CD4-positive, alpha-beta T cell treated with Interleukin-1 beta for 1 hour (primary cell): Measurements from ENCODE around the gene CELF4.

ENCODE experiments used
- DNase-seq, 2 donors: peaks; one replicate each; pipeline ENCODE4 v3.0.0-alpha.2; 2020 to 2022

CELF4 gene

DNA sequence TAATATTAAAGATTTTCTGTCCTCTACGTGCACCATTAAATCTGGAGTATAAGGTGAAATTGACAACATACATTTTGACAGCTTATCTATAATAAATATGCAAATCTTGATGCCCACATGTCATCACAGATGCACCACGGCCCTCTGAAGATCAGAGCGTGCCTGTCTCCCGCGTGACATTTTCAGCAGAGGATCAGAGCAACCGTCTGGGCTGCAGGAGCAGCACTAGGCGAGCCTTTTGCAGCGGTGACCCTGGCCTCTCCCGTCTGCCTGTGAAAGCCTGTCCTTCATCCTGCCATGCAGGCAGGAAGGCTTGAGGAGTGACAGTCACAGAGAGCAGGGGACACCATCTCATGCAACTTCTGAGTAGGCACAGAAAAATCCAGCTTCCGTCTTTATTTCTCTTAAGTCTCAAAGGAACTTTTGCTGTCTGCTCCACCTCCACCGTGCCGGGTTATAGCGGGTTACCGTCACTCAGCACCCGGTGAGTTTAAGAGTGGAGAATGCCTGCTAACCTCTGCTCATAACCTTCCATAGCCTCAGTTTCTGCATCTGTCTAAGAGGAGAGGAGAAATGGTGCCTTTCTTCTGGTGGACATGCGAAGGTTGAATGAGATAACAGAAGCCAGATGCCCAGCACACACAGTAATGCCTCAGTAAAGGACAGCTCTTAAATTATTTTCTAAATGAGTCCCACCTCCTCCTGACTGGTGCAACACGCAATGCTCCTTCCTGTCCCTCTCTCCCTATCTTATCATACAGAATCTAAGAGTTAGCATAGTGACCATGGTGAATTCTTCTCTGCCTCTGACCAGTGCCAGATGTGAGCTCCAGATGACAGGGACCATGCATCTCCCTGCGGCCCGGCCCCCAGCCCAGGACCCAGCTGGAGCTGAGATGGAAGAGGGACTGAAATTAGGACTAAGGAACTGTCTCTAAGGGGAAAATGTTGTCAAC lies 43.8 kb downstream of the CELF4 start:
- no peak for DNase-seq

GRCh38 chr18:37520508-37520907 lies 45.1 kb downstream of the CELF4 start:
- DNase-seq: no peak

DNA sequence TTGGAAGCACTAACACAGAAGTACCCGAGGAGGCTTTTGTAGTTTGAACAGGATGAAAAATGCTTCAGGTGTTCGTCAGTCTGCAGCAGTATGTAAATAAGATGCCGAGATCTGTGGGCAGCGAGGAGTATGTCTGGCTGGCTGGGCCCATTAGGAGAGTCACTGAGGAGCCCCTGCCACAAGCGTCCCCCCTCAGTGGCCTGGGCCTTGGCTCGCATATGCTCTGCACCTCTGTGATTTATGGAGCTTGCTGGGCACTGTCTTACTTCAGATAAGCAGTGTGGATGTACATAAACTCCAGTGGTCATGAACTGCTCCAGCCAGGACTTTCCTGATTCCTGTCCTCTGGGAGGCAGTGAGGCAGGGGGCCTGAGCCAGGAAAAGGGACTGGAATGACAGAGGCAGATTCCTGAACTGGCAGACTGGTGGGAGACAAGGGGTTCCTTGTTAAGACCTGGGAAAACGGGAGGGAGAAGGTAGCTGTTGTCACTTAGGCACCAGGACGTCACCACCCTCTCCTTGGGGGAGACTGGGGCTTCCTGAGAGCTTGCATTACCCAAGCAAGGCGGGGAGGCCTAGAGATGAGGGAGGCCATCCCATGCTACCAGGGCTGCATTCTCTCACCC lies 46.0 kb downstream of the CELF4 start:
- DNase-seq: no peak

DNA sequence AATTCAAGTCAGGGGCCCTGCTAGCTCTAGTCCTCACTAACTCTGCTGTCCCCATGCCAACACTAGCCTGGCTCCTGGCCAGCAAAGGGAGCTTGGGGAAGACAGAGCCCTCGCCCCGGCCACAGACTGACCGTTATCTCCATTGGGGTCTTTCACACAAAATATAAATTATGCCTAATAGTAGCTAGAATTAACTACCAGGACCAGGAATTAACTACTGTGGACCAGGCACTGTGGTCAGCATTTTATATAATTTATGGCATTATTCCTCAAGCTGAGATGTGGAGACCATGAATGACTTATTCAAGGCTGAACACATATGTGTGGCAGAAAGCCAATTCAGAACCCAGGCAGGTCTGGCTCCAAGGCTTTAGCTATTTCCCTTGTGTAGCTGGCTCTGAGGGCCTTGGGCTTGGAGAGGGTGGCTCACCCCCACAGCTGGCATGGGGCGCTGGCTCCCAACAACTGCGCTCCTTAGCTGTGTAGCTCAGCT lies 49.2 kb downstream of the CELF4 start:
- DNase-seq: no peak

DNA sequence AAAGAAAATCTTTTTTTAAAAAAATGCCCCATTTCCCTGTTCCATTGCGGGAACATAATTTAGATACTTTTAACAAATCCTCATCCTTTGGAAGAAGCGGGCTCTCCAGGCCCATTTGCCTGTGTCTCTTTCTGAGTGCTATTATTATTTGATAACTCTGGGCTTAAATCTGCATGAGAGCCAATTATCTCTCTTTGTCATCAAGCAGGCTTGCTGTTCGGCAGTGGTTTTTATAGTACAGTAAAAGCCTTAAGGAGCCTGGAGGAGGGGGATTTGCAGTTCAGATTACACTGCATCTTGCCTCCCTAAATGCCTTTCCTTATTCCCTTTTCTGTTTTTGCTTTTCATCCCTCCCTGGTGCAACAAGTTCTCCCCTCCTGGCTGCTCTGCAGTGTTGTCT lies 50.6 kb downstream of the CELF4 start:
- DNase-seq: no peak

- DNase-seq: no peak
Observed at GRCh38 chr18:37512400-37512799, 53.2 kb downstream of the CELF4 start.

- DNase-seq: no peak
Observed at GRCh38 chr18:37511721-37512298, 53.8 kb downstream of the CELF4 start.

- no peak for DNase-seq
Observed at GRCh38 chr18:37509600-37509999, 56.0 kb downstream of the CELF4 start.

DNA sequence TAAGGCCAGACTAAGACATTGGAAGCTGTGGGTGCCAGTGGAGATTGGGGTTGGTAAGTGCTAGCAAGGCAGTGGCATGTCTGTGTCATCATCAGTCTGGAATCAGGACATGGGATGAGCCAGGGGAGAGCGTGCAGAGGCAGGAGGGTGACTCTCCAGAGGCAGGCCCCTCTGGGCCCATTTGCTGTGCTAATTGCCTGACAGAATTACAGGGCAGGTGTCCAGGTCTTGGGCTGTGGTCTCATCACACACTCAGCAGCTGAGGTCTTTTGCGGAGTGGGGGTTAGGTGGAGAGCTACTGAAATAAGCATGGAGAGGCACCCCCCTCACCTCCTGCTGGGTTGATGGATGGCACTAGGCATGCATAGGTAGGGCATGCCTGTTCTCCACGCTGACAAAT lies 57.4 kb downstream of the CELF4 start:
- no peak for DNase-seq

GRCh38 chr18:37507239-37507638 lies 58.4 kb downstream of the CELF4 start:
- DNase-seq: no peak

DNA sequence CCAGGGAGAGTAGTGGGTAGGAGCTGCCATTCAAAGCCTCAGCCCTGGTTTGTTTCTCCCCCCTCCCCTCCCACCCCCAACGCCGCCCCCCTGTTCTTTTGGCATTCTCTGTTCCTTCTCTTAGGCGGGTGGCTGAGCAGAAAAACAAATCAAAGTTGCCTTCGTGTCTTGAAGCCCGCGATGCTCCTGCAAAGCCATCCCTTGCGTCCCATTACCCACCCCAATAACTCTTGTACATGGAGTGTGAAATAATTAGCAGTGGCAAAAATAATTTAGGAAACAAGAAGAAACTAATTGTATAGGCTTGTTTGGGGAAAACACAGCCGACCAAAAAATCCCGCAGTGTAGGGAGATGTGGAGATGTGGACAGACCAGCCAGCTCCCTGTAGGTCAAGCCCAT lies 59.6 kb downstream of the CELF4 start:
- no peak for DNase-seq

- DNase-seq: no peak
Observed at GRCh38 chr18:37505321-37505720, 60.3 kb downstream of the CELF4 start.

- DNase-seq: no peak
Observed at GRCh38 chr18:37502601-37503000, 63.0 kb downstream of the CELF4 start.

DNA sequence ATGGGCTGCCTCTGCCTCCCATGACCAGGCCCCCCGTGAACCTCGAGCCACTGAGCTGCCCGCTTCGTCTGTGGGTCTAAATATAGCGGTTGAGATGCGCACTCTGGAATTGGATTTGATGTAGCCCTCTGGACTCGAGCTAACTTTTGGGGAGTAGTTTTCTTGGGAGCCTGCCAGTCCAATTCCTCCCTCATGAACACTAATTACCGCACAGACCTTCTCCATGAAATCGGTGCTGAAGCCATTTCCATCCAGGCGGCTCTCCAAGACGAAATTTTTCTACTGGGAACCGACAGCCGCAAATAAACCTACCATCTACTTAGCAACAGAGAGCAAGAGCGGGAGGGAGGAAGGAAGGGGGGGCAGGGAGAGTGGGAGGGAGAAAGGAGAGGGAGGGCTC lies 63.6 kb downstream of the CELF4 start:
- no peak for DNase-seq

DNA sequence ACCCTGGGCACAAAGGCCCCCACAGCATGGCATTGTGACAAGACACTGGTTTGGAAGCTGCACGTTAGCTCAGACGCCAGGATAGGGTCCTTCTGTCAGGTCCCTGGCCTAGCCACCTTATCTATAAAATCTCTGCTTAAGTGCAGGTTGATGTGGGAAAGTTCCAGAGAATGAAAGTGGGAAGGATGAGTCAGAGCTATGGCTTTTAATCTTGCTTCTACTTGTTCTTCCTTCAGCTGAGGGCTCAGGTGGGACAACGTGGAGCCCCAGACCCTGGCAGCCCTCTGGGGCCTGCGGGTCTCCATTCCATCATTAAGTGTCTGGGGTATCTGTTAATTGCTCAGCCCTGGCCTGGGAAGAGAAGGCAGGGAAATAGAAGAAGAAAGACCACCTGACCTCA lies 64.5 kb downstream of the CELF4 start:
- no peak for DNase-seq

- DNase-seq: no peak
Observed at GRCh38 chr18:37499913-37500312, 65.7 kb downstream of the CELF4 start.

DNA sequence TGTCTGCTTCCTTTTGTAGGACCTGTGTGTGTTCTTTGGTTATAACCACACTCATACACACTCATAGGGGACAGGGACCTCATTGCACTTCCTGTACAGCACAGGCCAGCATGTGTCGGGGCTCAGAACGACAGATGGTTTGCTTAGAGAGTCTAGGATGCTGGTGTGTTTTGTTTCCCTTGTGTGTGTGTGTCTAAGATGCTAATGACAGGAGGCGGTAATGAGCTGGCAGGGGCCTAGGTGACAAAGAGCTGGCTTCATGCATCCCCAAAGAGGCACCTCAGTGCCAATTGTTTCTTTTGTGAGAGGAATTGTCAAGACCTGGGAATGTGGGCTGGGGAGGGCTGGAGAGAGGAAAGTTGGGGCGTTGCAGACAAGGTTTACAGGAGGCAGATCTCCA lies 66.6 kb downstream of the CELF4 start:
- no peak for DNase-seq

GRCh38 chr18:37497853-37498518 lies 67.6 kb downstream of the CELF4 start:
- no peak for DNase-seq

- DNase-seq: no peak
Observed at GRCh38 chr18:37496568-37496967, 69.0 kb downstream of the CELF4 start.

DNA sequence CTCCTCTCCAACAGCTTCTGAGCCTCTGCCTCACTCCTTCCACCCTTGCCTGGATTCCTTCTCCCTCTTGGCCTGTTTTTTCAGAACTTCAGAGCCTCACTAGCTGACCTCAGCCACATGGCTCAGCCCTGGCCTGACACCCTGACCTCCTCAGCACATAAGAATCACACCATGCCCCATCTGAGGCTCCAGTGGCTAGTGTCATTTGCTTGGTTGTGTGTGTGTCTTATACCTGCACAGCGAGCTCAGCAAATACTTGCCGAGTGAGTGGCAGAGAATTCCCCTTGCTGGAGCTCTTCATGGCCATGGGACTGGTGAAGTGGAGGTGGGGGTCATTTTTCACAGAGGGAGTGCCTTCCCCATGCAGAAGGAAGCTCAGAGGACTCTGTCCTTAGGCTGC lies 70.2 kb downstream of the CELF4 start:
- DNase-seq: no peak

DNA sequence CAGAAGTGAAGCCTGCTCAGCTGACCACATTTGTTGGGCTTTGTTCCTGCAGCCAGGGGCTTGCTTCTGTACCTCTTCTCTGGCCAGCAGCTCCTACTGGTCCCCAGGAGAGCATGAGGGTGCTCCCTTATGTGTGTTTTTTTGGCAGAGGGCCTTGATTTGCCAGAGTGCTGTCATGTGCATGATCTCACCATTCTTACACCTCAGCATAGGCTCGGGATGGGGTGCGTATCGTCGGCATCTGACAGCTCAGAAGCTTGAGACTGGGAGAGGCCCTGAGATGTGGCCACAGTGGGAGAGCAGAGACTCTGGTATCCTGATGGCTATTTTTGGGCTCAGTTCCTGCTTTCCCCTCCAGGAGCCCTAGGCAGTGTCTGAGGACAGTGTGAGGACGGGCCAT lies 71.2 kb downstream of the CELF4 start:
- no peak for DNase-seq

DNA sequence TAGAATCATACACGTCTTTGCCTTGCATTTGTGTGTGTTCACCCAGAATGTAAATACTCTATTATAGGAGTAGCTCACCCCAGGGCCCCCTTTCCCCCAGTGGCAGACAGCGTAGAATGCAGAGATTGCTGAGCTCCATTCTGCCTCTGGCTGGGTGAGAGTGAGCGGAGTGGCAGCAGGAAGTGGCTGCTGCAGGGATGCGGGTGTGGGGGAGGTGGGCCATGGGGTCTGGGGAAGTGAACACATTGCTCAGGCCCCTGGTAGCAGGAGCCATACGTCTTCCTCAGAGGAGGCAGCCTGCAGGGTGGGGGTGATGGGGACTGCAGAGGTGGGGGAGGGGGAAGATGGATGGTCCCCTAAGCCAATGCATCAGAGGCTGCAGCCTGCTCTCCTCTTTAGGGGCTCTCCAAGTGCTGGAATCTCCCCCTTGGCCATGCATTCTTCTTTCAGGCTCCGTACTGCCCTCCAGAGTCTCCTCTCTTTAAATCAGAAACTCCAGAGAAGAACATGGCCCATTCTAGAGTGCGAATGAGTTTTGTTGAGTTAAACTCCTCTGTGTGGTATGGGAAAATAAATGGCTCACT lies 72.2 kb downstream of the CELF4 start:
- no peak for DNase-seq

DNA sequence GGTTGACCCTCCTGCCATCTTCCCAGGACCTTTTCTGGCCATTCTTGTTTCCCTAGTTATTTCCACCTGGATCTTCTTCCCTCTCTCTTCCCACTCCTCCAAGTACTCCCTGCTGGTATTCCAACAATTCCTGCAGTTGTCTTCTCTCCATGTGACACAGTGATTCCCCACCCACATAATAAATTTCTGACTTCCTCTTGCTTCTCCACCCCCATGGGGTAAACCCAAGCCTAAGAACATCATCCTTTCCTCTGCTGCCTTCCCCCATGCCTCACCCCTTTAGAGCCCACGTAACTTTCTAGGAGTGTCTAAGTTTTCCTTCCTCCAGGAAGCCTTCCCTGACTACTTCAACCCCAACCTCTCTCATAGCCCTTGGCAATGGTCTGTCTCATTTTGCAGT lies 72.6 kb downstream of the CELF4 start:
- no peak for DNase-seq
